GM12865 (cell line): ENCODE data around the gene RAB4A.

Experiments
- DNase-seq: peaks from one replicate; pipeline ENCODE4 v3.0.0; 2010; ENCODE audit warnings: low read depth
- H3K4me3 ChIP-seq: 2 replicates; pipeline ENCODE4 v1.5.1; 2011; ENCODE audit warnings: mild to moderate bottlenecking, low read depth, low read length, control low read depth
- CTCF ChIP-seq: IDR thresholded peaks from 2 replicates; pipeline ENCODE4 v1.5.1; 2011; ENCODE audit warnings: low read length, control low read depth, low read depth, inconsistent platforms; ENCODE audit not compliant: insufficient read depth; ENCODE audit errors: missing control alignments

The RAB4A gene

GRCh38 chr1:229334269-229334668 is 63.4 kb downstream of the RAB4A start:
- no peak for TF ChIP-seq CTCF

GRCh38 chr1:229334716-229335115 is 63.8 kb downstream of the RAB4A start:
- H3K4me3 ChIP-seq: no peak overlapping the region
- TF ChIP-seq CTCF: no peak
- DNase-seq: no peak

More at GRCh38 chr1:229334269-229334668, 63.4 kb downstream of the RAB4A start:
- no peak for DNase-seq
- H3K4me3 ChIP-seq: no peak overlapping the region

GRCh38 chr1:229336345-229336744 is 65.4 kb downstream of the RAB4A start:
- no peak overlapping the region for H3K4me3 ChIP-seq
- no peak for DNase-seq
- no peak for TF ChIP-seq CTCF

DNA sequence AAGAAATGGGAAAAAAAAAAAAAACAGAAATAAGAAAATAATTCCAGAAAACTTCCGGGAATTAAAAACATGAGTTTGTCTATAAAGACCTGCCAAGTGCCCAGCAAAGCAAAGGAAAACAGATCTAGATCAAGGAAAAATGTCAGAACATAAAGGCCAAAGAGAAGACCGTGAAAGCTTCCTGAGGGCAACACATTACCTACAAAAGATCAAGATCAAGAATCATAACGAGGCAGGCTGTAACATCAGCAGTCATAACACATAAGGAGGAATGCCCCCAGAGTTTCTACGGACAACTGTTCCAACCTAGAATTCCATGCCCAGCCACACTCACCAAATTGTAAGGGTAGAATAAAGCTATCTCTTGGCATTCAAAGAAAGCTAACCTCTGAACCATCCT is 68.2 kb downstream of the RAB4A start:
- no peak overlapping the region for H3K4me3 ChIP-seq
- no peak for DNase-seq
- no peak for TF ChIP-seq CTCF

DNA sequence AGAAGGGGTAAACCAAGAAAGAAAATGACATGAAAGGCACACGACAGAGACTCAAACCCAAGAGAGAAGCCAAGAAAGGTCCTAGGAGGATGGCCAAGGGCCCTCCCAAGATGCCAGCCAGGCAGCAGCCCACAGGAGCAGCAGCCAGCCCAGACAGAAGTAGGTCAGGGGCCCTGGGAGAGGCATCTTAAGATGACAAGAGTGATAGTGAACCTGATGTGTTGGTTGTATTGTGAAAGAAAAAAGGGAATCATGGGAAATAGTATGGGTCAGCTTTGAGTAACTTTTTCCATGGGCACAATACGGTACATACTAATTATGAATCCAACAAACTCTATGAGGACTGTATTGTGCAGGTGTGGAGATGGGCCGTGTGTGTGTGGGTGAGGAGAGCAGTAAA is 68.6 kb downstream of the RAB4A start:
- TF ChIP-seq CTCF: no peak
- no peak for DNase-seq
- H3K4me3 ChIP-seq: no peak overlapping the region

DNA sequence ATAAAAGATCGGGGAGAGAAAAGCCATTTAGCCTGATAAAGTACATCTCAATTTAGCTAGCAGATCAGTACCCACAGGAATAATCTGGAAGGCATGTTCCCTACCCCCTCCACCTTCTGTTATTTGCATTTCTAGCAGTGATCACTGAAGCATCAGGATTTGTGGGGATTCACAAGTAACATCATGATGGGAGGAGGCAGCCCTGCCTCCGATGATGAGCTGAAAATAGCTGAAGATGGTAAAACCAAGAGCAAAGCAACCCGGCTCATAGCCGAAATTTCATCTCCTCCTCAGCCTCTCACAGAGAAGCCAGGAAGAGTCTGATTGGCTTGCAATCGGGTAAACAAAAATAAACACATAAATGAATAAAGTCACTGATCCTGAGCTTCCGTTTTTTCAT is 69.6 kb downstream of the RAB4A start:
- no peak for DNase-seq
- H3K4me3 ChIP-seq: no peak overlapping the region
- no peak for TF ChIP-seq CTCF
